Tibial nerve (tissue), 4 donors: ENCODE data around the gene SYNGR1. TPM values are rescaled to one million over a fixed set of nuclear protein-coding genes. Genes with fewer than 3 reads are reported as not detected.

Experiments
- DNase-seq, 2 donors: peaks; one replicate each; pipeline ENCODE4 v3.0.0-alpha.2; 2019; ENCODE audit warnings: low spot score in 2 of 2
- H3K27ac ChIP-seq, 4 donors: fragments of 200-600 bp; sonication (generic) in 3 of 4; one replicate each; pipeline ENCODE4 v1.5.1; 2017 to 2019; ENCODE audit warnings: mild to moderate bottlenecking in 1 of 4
- H3K27me3 ChIP-seq, 2 donors: fragments of 200-600 bp; sonication (generic) in 1 of 2; one replicate each; pipeline versions ENCODE4 v1.5.1 to v1.6.0; 2017 to 2019
- H3K36me3 ChIP-seq, 3 donors: fragments of 200-600 bp; sonication (generic); one replicate each; pipeline ENCODE4 v1.5.1; 2018 to 2019
- H3K4me1 ChIP-seq, 4 donors: fragments of 200-600 bp; sonication (generic) in 3 of 4; one replicate each; pipeline ENCODE4 v1.5.1; 2017 to 2019
- H3K4me3 ChIP-seq, 4 donors: fragments of 200-600 bp; sonication (generic) in 3 of 4; one replicate each; pipeline ENCODE4 v1.5.1; 2017 to 2019; ENCODE audit warnings: mild to moderate bottlenecking in 1 of 4, moderate library complexity in 1 of 4
- H3K9me3 ChIP-seq, 4 donors: fragments of 200-600 bp; sonication (generic) in 3 of 4; one replicate each; pipeline ENCODE4 v1.5.1; 2017 to 2019
- EP300 ChIP-seq, 2 donors: sonication (generic); formaldehyde crosslinking; IDR thresholded peaks; one replicate each; pipeline ENCODE4 v1.6.1; 2017; ENCODE audit warnings: antibody characterized with exemption in 2 of 2, mild to moderate bottlenecking in 1 of 2
- POLR2A ChIP-seq, 2 donors: fragments of 450-650 bp; IDR thresholded peaks; one replicate each; pipeline ENCODE4 v1.6.1; 2017; ENCODE audit warnings: antibody characterized with exemption in 2 of 2, mild to moderate bottlenecking in 2 of 2, moderate library complexity in 2 of 2
- WGBS, 2 donors: methylation state at CpG; one replicate each; pipeline ENCODE4 v1.1.5; 2018; 5-methylcytosine and 5-hydroxymethylcytosine counted together
- total RNA-seq, 4 donors: library from RNA; depleted of rRNA; stranded (reverse); fragments of >200 nt; gene quantifications; one replicate each; pipeline ENCODE4 v1.1.0, GENCODE V29; 2016
- TF ChIP-seq, protein P1 (sequence below), 5 experiments: fragments of 200-600 bp in 3 of 5; fragments of 450-650 bp in 2 of 5; sonication (generic) in 3 of 5; IDR thresholded peaks; one replicate each; pipeline ENCODE4 v1.5.1; 2016 to 2019; ENCODE audit warnings: antibody characterized with exemption in 5 of 5, mild to moderate bottlenecking in 3 of 5, moderate library complexity in 2 of 5

Gene SYNGR1
- total RNA-seq, 4 donors from 2014 or later: 21.1 to 32.8 (median 25.5) TPM

DNA sequence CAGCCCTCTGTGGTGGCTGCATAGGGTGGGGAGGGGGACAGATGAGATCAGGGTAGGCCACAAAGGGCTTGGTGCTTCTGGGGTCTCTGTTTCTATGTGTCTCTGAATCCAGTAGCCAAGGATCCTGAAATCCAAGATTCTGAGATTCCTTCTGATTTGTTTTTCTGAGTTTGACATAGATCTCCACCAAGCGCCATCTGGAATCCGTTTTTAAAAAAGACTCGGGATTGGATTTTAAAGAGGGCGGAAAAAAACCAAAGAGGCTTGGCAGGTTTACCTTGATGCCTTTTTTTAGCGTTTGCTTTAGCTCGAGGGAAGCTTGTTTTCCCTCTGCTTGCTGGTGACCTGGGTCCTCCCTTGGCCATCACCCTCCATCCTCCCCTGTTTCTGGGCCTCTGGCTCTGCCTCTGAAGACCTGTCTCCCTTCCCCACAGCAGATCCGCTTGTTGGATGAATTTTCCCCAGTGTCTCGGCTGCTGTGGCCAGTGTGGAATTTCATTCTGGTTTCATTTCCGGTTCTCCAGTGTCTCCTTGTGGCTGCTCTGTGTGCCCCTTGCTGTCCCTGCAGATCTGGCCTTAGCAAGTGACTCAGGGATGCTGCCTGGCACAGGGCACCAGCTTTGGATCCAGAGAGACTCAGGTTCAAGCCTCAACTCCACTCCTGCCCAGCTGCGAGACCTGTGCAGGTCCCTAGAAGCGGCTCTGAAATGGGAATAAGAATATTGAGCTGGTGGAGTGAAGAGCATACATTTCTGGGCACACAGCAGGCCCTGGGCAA, 15.1 kb downstream of the SYNGR1 start:
- WGBS, 2 donors: 50 to 64% methylated on average over 11 of the region's 11 CpGs
- peaks cover 0 to 54% (median 17%) of the 10 kb centered on the region in 4 donors for H3K4me1 ChIP-seq
- TF ChIP-seq POLR2A (IDR thresholded peaks at IDR 0.05): no peak
- TF ChIP-seq, protein P1, sequence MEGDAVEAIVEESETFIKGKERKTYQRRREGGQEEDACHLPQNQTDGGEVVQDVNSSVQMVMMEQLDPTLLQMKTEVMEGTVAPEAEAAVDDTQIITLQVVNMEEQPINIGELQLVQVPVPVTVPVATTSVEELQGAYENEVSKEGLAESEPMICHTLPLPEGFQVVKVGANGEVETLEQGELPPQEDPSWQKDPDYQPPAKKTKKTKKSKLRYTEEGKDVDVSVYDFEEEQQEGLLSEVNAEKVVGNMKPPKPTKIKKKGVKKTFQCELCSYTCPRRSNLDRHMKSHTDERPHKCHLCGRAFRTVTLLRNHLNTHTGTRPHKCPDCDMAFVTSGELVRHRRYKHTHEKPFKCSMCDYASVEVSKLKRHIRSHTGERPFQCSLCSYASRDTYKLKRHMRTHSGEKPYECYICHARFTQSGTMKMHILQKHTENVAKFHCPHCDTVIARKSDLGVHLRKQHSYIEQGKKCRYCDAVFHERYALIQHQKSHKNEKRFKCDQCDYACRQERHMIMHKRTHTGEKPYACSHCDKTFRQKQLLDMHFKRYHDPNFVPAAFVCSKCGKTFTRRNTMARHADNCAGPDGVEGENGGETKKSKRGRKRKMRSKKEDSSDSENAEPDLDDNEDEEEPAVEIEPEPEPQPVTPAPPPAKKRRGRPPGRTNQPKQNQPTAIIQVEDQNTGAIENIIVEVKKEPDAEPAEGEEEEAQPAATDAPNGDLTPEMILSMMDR (IDR thresholded peaks at IDR 0.05): no peak
- no peak for TF ChIP-seq EP300 (IDR thresholded peaks at IDR 0.05)
- no peaks in the 10 kb centered on the region for H3K9me3 ChIP-seq
- no peaks in the 10 kb centered on the region for H3K27me3 ChIP-seq
- H3K36me3 ChIP-seq: peaks cover 0 to 15% (median 0%) of the 10 kb centered on the region in 3 donors
- H3K27ac ChIP-seq: peak overlapping the region in 3 of 4 donors; percentile 64 to 82 (median 77)
- no peak for DNase-seq
- no peak overlapping the region for H3K4me3 ChIP-seq

DNA sequence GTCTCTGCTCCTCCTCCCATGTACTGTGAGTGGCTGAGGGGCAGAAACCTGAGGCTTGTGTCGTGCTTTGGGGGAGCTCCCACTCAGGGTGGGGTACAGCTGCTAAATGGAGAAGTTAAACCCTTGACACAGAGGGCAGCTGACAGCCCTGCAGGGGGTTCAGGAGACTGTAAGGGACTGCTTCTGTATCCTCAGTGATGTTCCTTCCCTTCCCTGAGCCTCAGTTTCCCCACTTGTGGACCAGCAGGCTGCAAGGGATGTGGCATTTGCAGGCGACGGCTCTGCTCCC, 15.6 kb downstream of the SYNGR1 start:
- Histone ChIP-seq H3K36me3 (peaks cover 0 to 14% (median 0%) of the 10 kb centered on the region in 3 donors), H3K4me1 (peaks cover 0 to 54% (median 17%) of the 10 kb centered on the region in 4 donors), H3K27ac (peak overlapping the region in 2 of 4 donors; percentile 77 to 82), H3K9me3 (no peaks in the 10 kb centered on the region), H3K27me3 (no peaks in the 10 kb centered on the region), H3K4me3 (no peak overlapping the region)
- no peak for DNase-seq
- TF ChIP-seq EP300 (IDR thresholded peaks at IDR 0.05) (no peak), POLR2A (IDR thresholded peaks at IDR 0.05) (no peak)
- TF ChIP-seq, protein P1 (IDR thresholded peaks at IDR 0.05): no peak
- WGBS, 2 donors: 80 to 94% methylated on average over 3 of the region's 3 CpGs

DNA sequence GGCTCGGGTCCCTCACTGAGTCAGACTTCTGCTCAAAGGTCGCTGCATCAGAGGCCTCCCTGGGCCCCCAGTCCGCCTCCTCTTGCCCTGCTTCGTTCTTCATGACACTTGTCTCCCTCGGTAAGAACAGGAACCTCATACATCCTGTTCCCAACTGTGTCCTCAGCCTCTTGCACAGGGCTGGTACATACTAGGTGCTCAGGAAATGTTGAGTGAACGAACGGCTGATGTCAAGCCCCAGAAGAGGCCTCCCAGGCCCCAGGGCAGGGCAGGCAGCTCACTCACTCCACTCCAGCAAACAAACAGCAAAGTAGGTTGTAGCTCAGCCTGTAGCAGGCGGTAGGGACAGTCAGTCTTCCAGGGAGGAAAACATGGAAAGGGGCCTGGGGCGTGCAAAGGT, 17.2 kb downstream of the SYNGR1 start:
- Histone ChIP-seq H3K9me3 (peaks cover 0 to 3% (median 0%) of the 10 kb centered on the region in 4 donors), H3K4me3 (no peak overlapping the region), H3K36me3 (peaks cover 0 to 19% (median 0%) of the 10 kb centered on the region in 3 donors), H3K27me3 (no peaks in the 10 kb centered on the region), H3K27ac (no peak overlapping the region), H3K4me1 (peaks cover 0 to 45% (median 17%) of the 10 kb centered on the region in 4 donors)
- TF ChIP-seq, protein P1 (IDR thresholded peaks at IDR 0.05): no peak
- no peak for TF ChIP-seq EP300 (IDR thresholded peaks at IDR 0.05)
- TF ChIP-seq POLR2A (IDR thresholded peaks at IDR 0.05): no peak
- WGBS, 2 donors: 63 to 67% methylated on average over 9 of the region's 9 CpGs
- DNase-seq: no peak

DNA sequence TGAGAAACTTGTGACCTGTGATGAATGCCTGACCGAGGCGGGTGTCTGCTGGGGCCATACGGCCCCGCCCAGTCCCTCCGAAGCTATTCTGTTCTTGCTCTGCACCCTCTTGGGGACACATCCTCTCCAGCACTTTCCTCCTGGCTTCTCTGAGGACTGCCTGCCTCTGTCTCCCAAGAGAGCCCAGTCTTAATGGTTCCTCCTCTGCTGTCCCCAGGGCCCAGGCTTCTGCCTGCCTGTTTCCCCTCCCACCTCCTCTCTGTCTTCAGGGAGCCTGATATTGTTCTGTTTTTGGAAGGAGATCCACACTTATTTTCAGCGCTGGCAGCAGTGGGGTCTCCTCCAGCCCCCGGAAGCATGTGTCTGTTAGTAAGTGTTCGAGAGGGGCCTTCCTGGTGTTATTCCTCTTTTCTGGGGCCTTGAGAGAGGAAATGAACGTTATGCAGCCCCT, 18.7 kb downstream of the SYNGR1 start:
- 49 to 52% methylated on average over 9 of the region's 9 CpGs for WGBS, 2 donors
- Histone ChIP-seq H3K27ac (peak overlapping the region in 1 of 4 donors; percentile 33), H3K4me1 (peaks cover 0 to 30% (median 13%) of the 10 kb centered on the region in 4 donors), H3K27me3 (no peaks in the 10 kb centered on the region), H3K4me3 (no peak overlapping the region), H3K9me3 (peaks cover 0 to 3% (median 0%) of the 10 kb centered on the region in 4 donors), H3K36me3 (peaks cover 0 to 19% (median 0%) of the 10 kb centered on the region in 3 donors)
- TF ChIP-seq EP300 (IDR thresholded peaks at IDR 0.05) (no peak), POLR2A (IDR thresholded peaks at IDR 0.05) (no peak)
- TF ChIP-seq, protein P1 (IDR thresholded peaks at IDR 0.05): no peak
- DNase-seq: no peak

DNA sequence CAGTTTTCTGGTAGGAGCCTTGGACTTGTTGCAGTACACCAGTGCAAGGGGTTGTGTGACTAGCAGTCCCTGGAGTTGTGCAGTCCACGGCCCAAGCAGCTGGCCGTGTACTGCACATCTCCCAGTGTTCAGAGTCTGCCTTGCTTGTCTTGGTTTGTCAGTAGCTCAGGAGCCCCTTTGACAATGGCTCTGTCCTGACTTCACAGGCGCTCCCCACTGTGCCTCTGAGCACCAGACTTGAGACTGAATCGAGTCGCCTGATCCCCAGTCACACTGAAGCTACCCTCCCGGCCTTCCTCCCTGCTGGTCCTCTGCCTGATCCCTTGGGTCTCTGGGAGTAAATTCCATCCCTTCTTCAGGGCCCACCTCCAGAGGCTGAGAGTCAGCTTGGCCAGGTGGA, 19.4 kb downstream of the SYNGR1 start:
- 79 to 100% methylated on average over 2 to 6 of the region's 6 CpGs for WGBS, 2 donors
- Histone ChIP-seq H3K9me3 (peaks cover 0 to 3% (median 0%) of the 10 kb centered on the region in 4 donors), H3K4me1 (peaks cover 0 to 23% (median 6%) of the 10 kb centered on the region in 4 donors), H3K27ac (no peak overlapping the region), H3K27me3 (no peaks in the 10 kb centered on the region), H3K4me3 (no peak overlapping the region), H3K36me3 (peaks cover 0 to 20% (median 0%) of the 10 kb centered on the region in 3 donors)
- TF ChIP-seq, protein P1 (IDR thresholded peaks at IDR 0.05): no peak
- TF ChIP-seq POLR2A (IDR thresholded peaks at IDR 0.05) (no peak), EP300 (IDR thresholded peaks at IDR 0.05) (no peak)
- DNase-seq: no peak
